Brain microvascular endothelial cell (primary cell): Measurements from ENCODE around the gene CFAP46.
"Not testable (repeated sequence)": the region's sequence is repeated elsewhere in the genome, so short reads cannot be mapped to it uniquely, and the experiment has no call there.

Experiments
- DNase-seq: peaks from one replicate; pipeline ENCODE4 v3.0.0-alpha.2; 2020
- H3K27ac ChIP-seq: fragments of 250-450 bp; sonication (Bioruptor Pico); 2 replicates; pipeline ENCODE4 v1.5.1; 2020; ENCODE audit warnings: mild to moderate bottlenecking, moderate library complexity
- H3K27me3 ChIP-seq: fragments of 250-450 bp; sonication (Bioruptor Pico); replicated peaks from 2 replicates; pipeline ENCODE4 v1.5.1; 2020; ENCODE audit warnings: mild to moderate bottlenecking
- H3K36me3 ChIP-seq: fragments of 250-450 bp; sonication (Bioruptor Pico); replicated peaks from 2 replicates; pipeline ENCODE4 v1.5.1; 2020; ENCODE audit warnings: mild to moderate bottlenecking
- H3K4me3 ChIP-seq: 2 replicates; pipeline ENCODE4 v1.5.1; 2011; ENCODE audit warnings: low read depth, mild to moderate bottlenecking, control low read depth, low read length, moderate library complexity
- in situ Hi-C: cut with HindIII; loops from 2 replicates; pipeline ENCODE4 v1.10.0; 2017; ENCODE audit warnings: low sequenced_read_pairs, low pct_ligation_motif_present
- TF ChIP-seq, protein P1 (sequence below): IDR thresholded peaks from 2 replicates; pipeline ENCODE4 v1.5.1; 2011; ENCODE audit warnings: low read depth, mild to moderate bottlenecking, moderate library complexity, low read length, control low read depth, inconsistent platforms; ENCODE audit errors: missing control alignments

Gene CFAP46

DNA sequence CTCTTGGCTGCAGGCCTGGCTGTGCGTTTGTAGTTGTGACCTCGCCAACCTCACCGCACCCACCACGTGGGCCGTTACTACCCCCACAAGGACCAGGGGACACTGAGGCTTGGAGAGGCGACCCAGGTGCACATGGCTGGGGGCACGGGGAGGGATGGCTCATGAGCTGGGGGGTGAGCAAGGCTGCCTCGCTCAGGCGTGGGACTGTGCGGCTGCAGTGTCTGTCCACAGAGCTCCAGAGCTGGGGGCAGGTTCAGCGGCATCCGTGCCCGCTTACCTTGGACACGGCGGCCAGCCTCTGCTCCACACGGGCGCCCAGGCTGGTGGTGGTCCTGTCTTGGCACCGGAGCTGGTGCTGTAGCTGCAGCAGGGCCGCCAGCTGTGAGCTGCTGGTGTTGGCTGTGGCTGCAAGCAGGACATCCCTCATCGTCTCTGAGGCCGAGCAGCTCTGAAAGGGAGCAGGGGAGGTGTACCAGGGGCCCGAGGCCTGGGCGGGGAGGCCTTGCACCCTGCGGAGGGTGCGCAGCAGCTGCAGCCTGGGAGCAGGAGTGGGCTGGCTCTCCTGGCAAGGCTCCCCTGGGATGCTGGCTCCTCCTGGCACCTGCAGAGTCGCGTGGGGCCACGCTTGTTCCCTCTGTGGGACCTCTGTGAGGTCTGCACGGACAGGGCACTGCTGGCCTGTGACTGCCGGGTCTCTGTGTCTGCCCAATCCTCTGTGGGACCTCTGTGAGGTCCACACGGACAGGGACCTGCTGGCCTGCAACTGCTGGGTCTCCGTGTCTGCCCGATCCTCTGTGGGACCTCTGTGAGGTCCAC lies 96.4 kb downstream of the CFAP46 start:
- H3K27ac ChIP-seq, result no peak overlapping the region
- in situ Hi-C loops, result no loop called here
- no peak overlapping the region for H3K4me3 ChIP-seq
- H3K27me3 ChIP-seq, result no peaks in the 10 kb centered on the region
- no peak for DNase-seq
- no peaks in the 10 kb centered on the region for H3K36me3 ChIP-seq
- TF ChIP-seq, protein P1, sequence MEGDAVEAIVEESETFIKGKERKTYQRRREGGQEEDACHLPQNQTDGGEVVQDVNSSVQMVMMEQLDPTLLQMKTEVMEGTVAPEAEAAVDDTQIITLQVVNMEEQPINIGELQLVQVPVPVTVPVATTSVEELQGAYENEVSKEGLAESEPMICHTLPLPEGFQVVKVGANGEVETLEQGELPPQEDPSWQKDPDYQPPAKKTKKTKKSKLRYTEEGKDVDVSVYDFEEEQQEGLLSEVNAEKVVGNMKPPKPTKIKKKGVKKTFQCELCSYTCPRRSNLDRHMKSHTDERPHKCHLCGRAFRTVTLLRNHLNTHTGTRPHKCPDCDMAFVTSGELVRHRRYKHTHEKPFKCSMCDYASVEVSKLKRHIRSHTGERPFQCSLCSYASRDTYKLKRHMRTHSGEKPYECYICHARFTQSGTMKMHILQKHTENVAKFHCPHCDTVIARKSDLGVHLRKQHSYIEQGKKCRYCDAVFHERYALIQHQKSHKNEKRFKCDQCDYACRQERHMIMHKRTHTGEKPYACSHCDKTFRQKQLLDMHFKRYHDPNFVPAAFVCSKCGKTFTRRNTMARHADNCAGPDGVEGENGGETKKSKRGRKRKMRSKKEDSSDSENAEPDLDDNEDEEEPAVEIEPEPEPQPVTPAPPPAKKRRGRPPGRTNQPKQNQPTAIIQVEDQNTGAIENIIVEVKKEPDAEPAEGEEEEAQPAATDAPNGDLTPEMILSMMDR, result no peak

DNA sequence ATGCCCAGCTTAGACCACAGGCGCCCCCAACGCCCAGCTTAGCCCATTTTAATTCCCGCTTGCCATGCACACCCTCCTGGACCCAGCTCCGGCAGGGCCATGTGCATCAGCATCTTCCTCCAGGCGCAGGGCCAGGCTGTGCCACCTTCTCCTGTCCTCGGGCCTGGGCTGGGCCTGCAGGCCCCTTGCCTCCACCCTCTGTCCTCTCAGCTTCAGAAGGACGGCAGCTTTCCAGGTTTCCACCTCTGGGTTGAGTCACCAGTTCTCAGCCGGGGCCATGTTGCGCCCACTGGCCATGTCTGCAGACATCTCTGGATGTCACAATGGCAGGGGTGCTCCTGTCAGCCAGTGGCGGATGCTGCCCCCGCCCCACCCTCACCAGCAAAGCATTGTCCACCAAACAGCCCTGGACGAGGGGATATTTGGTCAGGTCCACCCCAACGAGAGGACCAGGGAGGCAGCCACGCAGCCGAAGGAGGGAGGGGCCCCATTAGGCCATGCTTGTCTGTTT lies 97.3 kb downstream of the CFAP46 start:
- no peak overlapping the region for H3K27ac ChIP-seq
- H3K36me3 ChIP-seq, result no peaks in the 10 kb centered on the region
- TF ChIP-seq, protein P1, result no peak
- in situ Hi-C loops, result no loop called here
- DNase-seq, result no peak
- no peaks in the 10 kb centered on the region for H3K27me3 ChIP-seq
- H3K4me3 ChIP-seq, result no peak overlapping the region

DNA sequence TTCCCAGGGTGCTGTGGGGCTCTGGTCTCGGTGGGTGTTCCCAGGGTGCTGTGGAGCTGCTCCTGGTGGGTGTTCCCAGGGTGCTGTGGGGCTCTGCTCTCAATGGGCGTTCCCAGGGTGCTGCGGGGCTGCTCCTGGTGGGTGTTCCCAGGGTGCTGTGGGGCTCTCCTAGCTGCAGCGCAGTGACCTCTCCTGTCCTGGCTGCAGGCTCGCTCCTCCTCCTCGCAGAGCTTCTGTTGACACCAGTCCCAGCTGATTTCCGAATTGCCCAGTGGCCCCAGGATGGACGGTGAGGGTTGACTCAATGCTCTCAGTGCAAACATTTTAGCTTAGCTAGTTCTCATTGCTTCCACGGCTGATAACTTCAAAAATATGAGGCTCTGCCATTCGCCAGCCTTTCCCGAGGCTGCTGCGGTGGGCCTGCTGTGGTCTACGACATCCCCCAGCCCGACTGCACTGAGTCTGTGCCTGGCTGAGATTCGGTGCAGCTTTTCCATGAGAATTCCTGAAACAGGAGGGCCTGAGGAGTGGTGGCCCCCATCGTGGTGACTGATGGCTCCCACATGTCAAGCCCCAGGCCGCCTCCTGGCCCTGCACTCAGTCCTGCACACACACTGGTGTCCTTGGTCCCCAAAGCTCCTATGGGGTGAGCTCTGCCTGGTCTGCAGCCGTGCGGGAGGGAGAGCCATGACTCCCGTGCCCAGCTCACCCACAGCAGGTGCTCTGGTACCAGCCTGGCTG lies 98.1 kb downstream of the CFAP46 start:
- Histone ChIP-seq H3K4me3 (no peak overlapping the region), H3K27me3 (no peaks in the 10 kb centered on the region), H3K36me3 (no peaks in the 10 kb centered on the region), H3K27ac (no peak overlapping the region)
- no peak for DNase-seq
- TF ChIP-seq, protein P1, result no peak
- in situ Hi-C loops, result no loop called here

GRCh38 chr10:132843276-132843675 lies 99.1 kb downstream of the CFAP46 start:
- H3K4me3 ChIP-seq, in situ Hi-C loops, H3K27me3 ChIP-seq, DNase-seq, H3K36me3 ChIP-seq, H3K27ac ChIP-seq: not testable (repeated sequence)

GRCh38 chr10:132842397-132842796 lies 100.0 kb downstream of the CFAP46 start:
- H3K4me3 ChIP-seq, result no peak overlapping the region
- TF ChIP-seq, protein P1, result no peak
- no peaks in the 10 kb centered on the region for H3K27me3 ChIP-seq
- in situ Hi-C loops, result no loop called here
- H3K36me3 ChIP-seq, result no peaks in the 10 kb centered on the region
- DNase-seq, result no peak
- H3K27ac ChIP-seq, result no peak overlapping the region

DNA sequence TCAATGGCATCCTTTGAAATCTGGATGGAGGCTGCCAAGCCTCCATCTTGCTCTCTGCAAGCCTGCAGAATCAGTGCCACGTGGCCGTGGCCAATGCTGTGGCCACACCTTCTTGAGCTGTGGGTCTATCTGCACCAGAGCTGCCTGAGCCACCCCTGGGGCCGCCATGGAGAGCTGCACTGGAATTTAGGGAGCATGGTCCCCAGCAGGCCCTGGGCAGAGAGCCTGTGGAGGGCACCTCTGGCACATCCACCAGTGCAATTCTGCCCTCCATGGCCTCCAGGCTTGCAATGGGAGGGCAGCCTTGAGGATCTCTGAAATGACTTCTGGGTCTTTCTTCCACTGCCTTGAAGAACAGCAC lies 100.8 kb downstream of the CFAP46 start:
- no peaks in the 10 kb centered on the region for H3K36me3 ChIP-seq
- TF ChIP-seq, protein P1, result no peak
- H3K27ac ChIP-seq, result no peak overlapping the region
- no peaks in the 10 kb centered on the region for H3K27me3 ChIP-seq
- in situ Hi-C loops, result no loop called here
- DNase-seq, result no peak
- no peak overlapping the region for H3K4me3 ChIP-seq
